Activated naive CD4-positive, alpha-beta T cell treated with anti-CD3 and anti-CD28 coated beads, Interleukin-2, amount 50 U/mL, for 24 hours (primary cell): Measurements from ENCODE around the gene ADCYAP1R1.

Experiments
- H3K27ac Mint-ChIP-seq: one replicate; pipeline ENCODE4 v1.8.0; 2021; ENCODE audit warnings: mild to moderate bottlenecking, mixed read lengths
- H3K27me3 Mint-ChIP-seq: one replicate; pipeline ENCODE4 v1.8.0; 2021; ENCODE audit warnings: mixed read lengths
- H3K36me3 Mint-ChIP-seq: one replicate; pipeline ENCODE4 v1.8.0; 2021; ENCODE audit warnings: mixed read lengths
- H3K4me1 Mint-ChIP-seq: one replicate; pipeline ENCODE4 v1.8.0; 2021; ENCODE audit warnings: mixed read lengths
- H3K4me3 Mint-ChIP-seq: one replicate; pipeline ENCODE4 v1.8.0; 2021; ENCODE audit warnings: mild to moderate bottlenecking, mixed read lengths
- H3K9me3 Mint-ChIP-seq: one replicate; pipeline ENCODE4 v1.8.0; 2021; ENCODE audit warnings: mixed read lengths

Gene ADCYAP1R1

DNA sequence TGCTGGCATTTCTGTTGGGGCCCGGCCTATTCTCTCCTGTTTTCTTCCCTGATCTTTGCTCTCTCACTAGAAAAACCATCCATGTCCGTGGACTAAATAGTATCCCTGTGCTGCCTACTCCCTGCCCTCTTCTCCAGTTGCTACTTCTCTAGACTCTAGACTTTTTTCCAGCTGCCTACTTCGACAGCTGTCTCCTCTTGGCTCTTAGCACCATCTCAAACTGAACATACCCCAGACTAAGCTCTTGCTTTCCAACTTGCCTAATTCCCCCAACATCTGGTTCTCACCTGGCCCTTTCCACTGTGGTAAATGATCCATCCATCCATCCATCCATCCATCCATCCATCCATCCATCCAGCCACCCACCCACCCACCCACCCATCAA lies 19.5 kb downstream of the ADCYAP1R1 start:
- no peaks in the 10 kb centered on the region for H3K9me3 Mint-ChIP-seq
- no peaks in the 10 kb centered on the region for H3K36me3 Mint-ChIP-seq
- H3K27ac Mint-ChIP-seq, result no peak overlapping the region
- no peaks in the 10 kb centered on the region for H3K4me1 Mint-ChIP-seq
- peaks cover 1% of the 10 kb centered on the region for H3K27me3 Mint-ChIP-seq
- no peak overlapping the region for H3K4me3 Mint-ChIP-seq

DNA sequence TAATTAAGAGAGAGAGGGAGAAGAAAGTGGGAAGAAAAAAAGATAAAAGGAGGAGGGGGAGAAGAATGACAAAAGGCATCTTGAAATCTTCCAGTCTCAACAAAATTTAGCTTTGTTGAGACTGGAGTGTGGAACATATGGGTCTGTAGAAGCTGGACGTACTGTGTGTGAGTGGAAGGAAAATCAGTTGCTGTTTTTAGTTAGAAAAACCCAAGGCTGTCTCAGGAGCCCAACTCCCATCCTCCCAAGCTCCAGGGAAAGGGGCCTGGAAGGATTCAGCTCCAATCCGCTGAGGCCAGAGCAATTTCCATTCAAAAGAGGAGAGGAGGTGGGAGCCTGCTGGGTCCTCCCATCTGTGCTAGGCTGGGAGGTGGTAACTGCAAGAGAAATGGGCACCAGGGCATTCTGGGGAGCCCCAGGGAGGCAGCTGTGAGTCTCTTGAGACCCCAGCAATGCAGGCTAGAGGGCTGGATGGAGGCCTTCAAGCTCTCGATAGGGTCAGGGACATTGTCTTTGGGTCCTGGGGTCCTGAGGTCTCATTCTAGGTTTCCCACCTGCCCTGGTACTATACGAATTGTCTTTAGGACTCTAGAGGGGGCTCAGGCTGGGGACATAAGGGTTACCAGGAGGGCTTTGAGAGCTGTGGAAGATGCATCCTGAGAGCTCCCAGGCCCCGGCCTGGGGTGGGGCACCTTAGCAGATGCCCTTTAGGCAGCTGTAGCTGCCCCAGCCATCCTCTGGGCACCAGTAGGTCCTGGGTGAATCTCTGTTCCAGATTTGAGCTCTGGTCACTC lies 21.4 kb downstream of the ADCYAP1R1 start:
- H3K4me3 Mint-ChIP-seq, result no peak overlapping the region
- H3K27ac Mint-ChIP-seq, result no peak overlapping the region
- no peaks in the 10 kb centered on the region for H3K9me3 Mint-ChIP-seq
- peaks cover 1% of the 10 kb centered on the region for H3K27me3 Mint-ChIP-seq
- no peaks in the 10 kb centered on the region for H3K36me3 Mint-ChIP-seq
- H3K4me1 Mint-ChIP-seq, result no peaks in the 10 kb centered on the region

DNA sequence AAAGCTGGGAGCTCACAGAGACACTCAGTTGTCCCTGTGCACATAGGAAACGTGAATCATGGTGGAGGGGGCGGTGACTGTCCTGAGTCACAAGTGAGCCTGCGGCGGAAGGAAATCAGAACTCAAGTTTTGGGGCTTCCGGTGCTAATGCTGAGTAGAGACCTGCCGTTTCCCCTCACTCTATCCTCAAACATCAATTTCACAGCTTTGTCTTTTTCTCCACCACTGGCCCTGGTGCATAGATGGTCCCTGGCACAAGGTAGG lies 21.9 kb downstream of the ADCYAP1R1 start:
- Mint-ChIP-seq H3K27ac (no peak overlapping the region), H3K9me3 (no peaks in the 10 kb centered on the region), H3K27me3 (peaks cover 1% of the 10 kb centered on the region), H3K36me3 (no peaks in the 10 kb centered on the region), H3K4me3 (no peak overlapping the region), H3K4me1 (no peaks in the 10 kb centered on the region)

DNA sequence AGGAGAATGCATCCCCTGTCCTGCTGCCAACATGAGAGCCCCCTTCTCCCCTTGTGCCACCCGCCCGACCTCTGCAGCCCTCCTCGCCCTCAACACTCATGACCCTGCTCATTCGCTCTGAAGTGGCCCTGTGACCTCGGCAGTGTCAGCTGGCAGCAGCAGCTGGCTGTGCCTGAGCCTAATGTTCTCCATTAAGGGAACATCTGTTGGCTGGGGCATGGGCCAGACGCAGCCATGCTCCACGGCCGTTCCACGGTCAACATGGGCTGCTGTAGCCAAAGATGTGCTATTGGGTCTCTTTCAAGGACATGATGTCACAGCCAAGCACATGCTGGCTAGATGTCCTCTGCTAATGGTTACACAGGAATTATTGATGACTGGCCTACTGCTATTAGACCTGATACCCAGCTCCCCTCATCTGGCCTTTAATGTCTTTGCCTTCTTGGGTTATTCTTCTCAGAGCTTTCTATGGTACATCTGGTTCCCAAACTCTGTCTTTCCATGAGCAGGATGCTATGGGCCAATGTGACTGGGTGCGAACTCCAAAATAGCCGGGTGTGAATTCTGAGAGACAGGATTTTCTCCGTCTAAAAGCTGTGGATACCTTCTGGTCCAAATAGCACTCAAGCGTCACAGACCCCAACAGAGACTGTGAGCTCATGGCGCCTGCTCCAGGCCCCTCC lies 22.4 kb downstream of the ADCYAP1R1 start:
- Mint-ChIP-seq H3K4me1 (no peaks in the 10 kb centered on the region), H3K36me3 (no peaks in the 10 kb centered on the region), H3K9me3 (no peaks in the 10 kb centered on the region), H3K27ac (no peak overlapping the region), H3K4me3 (no peak overlapping the region), H3K27me3 (peaks cover 1% of the 10 kb centered on the region)

DNA sequence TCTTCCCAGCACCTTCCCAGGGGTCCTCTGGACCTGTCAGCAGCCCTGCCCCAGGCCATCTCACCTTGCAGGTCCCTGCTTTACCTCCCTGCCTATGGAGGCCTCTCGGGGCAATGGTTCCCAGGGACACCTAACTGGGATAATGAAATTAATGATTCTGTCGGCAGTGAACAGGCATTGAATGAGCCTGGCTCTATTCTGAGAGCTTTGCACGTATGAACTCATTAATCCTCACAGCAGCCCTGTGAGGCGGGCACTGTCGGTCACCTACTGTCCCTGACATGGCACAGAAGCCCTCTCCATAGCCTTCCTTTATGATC lies 22.9 kb downstream of the ADCYAP1R1 start:
- H3K9me3 Mint-ChIP-seq, result no peaks in the 10 kb centered on the region
- H3K4me1 Mint-ChIP-seq, result no peaks in the 10 kb centered on the region
- H3K4me3 Mint-ChIP-seq, result no peak overlapping the region
- H3K27me3 Mint-ChIP-seq, result peaks cover 1% of the 10 kb centered on the region
- no peaks in the 10 kb centered on the region for H3K36me3 Mint-ChIP-seq
- no peak overlapping the region for H3K27ac Mint-ChIP-seq

DNA sequence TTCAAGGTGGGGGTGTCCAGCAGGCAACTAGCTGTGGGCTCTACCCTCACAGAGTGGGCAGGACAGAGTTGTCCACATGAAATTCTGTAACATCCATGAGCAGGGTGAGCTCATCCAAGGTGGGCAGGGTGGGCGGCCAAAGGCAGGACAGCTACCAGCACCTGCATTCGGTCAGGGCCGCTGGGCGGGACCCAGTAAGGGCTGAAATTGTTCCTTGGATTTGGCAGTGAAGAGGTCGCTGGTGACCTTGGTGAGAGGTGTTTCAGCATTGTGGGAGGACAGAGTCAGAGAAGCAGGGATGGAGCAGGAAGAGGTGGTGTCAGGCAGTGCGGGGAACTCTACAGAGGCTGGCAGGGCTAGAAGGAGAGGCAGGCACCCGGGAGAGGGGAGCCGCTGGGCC lies 23.9 kb downstream of the ADCYAP1R1 start:
- Mint-ChIP-seq H3K27me3 (peaks cover 3% of the 10 kb centered on the region), H3K4me1 (no peaks in the 10 kb centered on the region), H3K9me3 (no peaks in the 10 kb centered on the region), H3K4me3 (no peak overlapping the region), H3K27ac (no peak overlapping the region), H3K36me3 (no peaks in the 10 kb centered on the region)

DNA sequence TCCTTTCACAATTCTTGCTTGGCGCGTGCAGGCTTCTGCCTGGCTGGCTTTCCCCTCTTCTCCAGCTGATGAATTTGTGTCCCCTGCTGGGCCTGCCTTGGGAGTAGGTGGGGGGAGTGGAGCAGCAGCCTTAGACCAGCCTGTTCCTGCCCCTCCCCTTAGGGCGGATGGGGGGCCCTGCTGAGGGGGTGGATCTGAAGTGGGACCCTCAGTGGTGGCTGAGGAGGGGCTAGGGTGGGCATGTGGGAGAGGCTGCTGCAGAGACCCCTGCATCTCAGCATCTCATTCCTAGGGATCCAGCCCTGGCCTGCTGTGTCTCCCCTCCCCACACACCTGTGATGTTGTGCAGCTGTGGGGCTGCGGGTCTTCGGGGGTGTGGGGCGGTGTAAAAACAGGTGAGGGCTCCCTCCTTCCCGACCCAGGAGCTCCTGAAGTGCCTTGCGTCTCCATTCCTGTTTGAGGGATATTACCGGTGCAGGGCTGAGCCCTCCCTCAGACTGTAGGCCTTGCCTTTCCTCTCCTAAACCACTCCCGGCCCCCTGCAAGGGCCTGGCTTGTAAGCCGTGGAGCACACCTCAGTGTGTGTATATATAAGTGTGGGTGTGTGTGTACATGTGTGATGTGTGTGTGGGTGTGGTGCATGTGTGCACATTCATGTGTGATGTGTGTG lies 24.7 kb downstream of the ADCYAP1R1 start:
- Mint-ChIP-seq H3K36me3 (no peaks in the 10 kb centered on the region), H3K4me1 (no peaks in the 10 kb centered on the region), H3K4me3 (no peak overlapping the region), H3K9me3 (no peaks in the 10 kb centered on the region), H3K27ac (no peak overlapping the region), H3K27me3 (peaks cover 9% of the 10 kb centered on the region)

DNA sequence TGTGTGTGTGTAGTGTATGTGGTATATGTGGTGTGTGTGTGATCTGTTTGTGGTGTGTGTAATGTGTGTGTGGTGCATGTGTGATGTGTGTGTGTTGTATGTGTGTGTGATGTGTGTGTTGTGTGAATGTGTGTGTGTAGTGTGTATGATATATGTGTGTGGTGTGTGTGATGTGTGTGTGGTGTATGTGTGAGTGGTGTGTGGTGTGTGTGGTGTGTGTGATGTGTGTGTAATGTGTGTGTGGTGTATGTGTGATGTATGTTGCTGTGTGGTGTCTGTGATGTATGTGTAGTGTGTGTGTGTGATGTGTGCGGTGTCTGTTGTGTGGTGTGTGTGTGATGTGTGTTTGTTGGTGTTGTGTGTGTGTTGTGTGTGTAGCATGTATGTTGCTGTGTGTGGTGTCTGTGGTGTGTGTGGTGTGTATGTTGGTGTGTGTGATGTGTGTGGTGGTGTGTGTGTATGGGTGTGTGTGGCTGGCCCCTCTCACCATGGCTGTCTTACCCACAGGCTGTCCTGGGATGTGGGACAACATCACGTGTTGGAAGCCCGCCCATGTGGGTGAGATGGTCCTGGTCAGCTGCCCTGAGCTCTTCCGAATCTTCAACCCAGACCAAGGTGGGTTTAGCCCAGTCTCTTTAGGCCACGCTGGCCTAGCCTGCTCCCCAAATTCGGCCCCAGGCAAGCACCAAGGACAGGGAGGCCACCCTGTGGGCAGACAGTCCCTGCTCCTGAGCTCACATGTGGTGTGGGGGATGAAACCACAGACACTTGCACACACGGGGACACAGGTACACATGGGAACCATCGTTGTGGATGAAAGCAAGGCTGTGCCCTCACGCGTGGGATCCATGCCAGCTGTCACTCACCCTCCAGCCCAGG lies 25.6 kb downstream of the ADCYAP1R1 start:
- H3K4me3 Mint-ChIP-seq, result no peak overlapping the region
- H3K27ac Mint-ChIP-seq, result no peak overlapping the region
- no peaks in the 10 kb centered on the region for H3K9me3 Mint-ChIP-seq
- no peaks in the 10 kb centered on the region for H3K4me1 Mint-ChIP-seq
- H3K36me3 Mint-ChIP-seq, result no peaks in the 10 kb centered on the region
- H3K27me3 Mint-ChIP-seq, result peaks cover 8% of the 10 kb centered on the region

DNA sequence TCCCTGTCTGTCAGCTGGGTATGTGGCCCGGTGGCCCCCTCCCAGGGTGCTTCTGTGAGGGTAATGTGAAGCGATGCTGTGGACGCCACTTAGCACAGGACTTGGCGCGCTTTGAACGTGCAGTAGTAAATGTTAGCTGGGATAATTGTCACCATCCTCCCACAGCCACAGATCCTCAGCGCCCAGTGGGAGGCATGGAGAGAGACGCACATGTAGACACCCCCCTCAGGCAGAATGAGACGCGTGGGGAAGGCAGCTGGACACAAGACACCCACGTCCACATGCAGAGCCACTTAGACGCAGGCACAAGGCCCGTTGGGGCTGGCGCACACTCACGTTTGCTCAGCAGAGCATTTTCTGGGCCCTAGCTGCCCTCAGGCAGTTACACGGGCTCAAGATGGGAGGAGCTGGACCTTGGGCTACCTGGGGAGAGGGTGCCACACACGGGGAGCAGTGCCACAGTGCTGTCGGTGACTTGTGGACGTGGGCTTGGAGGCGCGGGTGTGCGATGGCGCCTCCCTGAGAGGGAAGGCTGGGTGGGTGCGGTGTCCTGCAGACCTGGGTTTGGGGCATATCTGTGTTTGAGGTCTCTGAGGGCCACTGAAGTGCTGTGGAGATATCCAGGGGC lies 26.4 kb downstream of the ADCYAP1R1 start:
- H3K4me3 Mint-ChIP-seq, result no peak overlapping the region
- peaks cover 8% of the 10 kb centered on the region for H3K27me3 Mint-ChIP-seq
- no peaks in the 10 kb centered on the region for H3K9me3 Mint-ChIP-seq
- no peak overlapping the region for H3K27ac Mint-ChIP-seq
- no peaks in the 10 kb centered on the region for H3K4me1 Mint-ChIP-seq
- H3K36me3 Mint-ChIP-seq, result no peaks in the 10 kb centered on the region

DNA sequence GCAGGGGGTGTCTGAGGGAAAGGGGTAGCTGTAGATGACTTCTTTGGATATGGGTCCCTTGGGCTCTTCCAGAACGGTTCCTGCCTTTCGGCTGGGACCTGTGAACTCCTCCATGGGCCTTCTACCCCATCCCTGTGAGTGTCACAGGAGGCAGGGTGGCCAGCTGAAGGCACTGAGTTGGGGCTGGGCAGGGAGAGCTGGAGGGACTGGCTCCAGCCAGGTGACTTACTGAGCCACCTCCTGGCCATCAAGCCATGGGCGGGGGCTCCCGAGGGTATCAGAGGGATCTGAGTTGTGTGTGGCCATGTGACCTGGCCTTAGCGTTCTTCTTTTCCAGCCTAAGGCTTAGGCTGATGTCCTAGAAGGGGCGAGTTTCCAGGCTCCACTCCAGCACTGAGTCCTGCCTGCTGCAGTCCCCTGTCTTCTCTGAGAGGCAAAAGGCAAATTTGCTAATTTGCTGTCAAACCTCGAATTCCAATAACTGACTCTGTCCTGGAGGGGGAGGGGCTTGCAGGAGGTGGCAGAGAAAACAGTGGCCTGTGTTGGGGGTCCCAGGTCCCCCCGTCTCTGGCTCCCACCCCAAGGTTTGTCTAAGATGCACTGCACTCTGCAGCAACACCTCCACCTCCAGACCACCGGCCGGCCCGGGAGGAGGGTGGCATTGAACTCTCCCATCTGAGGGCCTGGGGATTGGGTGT lies 27.2 kb downstream of the ADCYAP1R1 start:
- no peak overlapping the region for H3K4me3 Mint-ChIP-seq
- H3K9me3 Mint-ChIP-seq, result no peaks in the 10 kb centered on the region
- H3K27me3 Mint-ChIP-seq, result peaks cover 8% of the 10 kb centered on the region
- no peaks in the 10 kb centered on the region for H3K4me1 Mint-ChIP-seq
- H3K36me3 Mint-ChIP-seq, result no peaks in the 10 kb centered on the region
- no peak overlapping the region for H3K27ac Mint-ChIP-seq

DNA sequence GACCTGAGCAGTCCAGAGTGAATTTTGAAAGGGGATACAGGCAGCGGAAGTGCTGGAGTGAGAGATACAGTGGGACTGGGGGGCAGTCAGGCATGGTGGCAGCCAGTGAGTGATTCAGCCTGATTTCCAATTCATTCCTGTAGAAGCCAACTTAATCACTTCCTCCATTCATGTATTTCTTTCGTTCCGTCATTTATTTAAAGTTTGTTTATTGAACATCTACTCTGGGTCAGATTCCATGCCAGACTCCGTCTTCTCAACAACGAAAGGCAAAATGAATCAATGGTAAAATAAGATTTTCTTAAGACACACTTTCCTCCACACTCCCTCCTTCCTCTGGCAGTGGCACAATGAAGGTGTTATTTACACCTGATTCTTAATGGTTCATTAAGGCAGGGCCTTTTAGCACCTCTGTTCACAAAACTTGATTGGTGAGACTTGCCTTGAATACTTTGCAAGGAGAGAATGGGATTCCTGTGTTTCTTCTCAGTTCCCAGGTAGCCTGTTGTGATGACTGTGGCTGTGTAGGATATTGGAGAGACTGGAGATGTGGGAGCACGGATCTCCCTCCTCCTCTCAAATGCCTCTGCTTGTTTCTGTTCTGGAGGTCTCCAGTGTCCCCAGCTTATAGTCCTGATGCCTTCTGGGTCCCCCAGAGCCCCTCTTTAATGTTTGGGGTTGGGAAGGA lies 27.9 kb downstream of the ADCYAP1R1 start:
- Mint-ChIP-seq H3K4me3 (no peak overlapping the region), H3K36me3 (no peaks in the 10 kb centered on the region), H3K27me3 (peaks cover 8% of the 10 kb centered on the region)

DNA sequence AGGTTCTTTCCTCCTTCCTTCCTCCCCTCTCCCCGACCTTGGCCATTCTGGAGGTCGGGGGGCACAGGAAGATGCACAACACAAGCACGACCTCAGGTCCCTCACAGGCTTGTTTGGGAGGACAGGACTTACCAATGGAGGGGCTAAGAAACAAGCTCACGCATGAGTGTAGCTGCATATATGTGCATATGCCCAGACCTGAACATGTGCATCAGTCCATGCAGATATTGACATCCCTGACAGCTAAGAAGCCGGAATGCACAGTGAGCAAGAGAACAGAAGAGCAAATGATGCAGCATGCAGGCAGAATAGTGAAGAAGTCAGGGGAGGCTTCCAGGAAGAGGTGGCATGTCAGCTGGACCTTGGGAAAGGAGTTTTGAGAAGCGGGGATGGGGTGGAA lies 28.7 kb downstream of the ADCYAP1R1 start:
- no peaks in the 10 kb centered on the region for H3K4me1 Mint-ChIP-seq
- H3K27me3 Mint-ChIP-seq, result peaks cover 11% of the 10 kb centered on the region
- no peak overlapping the region for H3K4me3 Mint-ChIP-seq
- no peaks in the 10 kb centered on the region for H3K36me3 Mint-ChIP-seq
- H3K27ac Mint-ChIP-seq, result no peak overlapping the region
- H3K9me3 Mint-ChIP-seq, result no peaks in the 10 kb centered on the region

More for the DNA sequence above, 27.9 kb downstream of the ADCYAP1R1 start:
- Mint-ChIP-seq H3K9me3 (no peaks in the 10 kb centered on the region), H3K4me1 (no peaks in the 10 kb centered on the region), H3K27ac (no peak overlapping the region)

DNA sequence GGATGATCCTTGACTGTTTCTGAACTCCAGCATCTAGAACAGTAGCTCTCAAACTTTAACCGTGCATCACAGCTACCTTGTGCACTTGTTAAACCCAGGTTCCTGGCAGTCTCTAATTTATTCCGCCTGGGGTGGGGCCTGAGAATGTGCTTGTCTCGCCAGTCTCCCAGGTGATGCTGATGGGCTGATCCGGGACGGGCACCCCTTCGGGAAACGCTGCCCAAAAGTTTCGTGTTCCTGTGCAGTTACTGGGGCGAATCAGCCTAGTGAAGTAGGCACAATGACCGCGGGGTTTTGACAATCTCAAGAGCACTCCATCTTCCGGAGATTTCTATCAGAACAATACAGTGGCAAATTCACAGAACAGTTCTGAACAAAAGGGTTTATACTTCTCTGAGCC lies 29.9 kb downstream of the ADCYAP1R1 start:
- Mint-ChIP-seq H3K4me1 (no peaks in the 10 kb centered on the region), H3K27me3 (peaks cover 11% of the 10 kb centered on the region), H3K27ac (no peak overlapping the region), H3K4me3 (no peak overlapping the region), H3K36me3 (no peaks in the 10 kb centered on the region), H3K9me3 (no peaks in the 10 kb centered on the region)

DNA sequence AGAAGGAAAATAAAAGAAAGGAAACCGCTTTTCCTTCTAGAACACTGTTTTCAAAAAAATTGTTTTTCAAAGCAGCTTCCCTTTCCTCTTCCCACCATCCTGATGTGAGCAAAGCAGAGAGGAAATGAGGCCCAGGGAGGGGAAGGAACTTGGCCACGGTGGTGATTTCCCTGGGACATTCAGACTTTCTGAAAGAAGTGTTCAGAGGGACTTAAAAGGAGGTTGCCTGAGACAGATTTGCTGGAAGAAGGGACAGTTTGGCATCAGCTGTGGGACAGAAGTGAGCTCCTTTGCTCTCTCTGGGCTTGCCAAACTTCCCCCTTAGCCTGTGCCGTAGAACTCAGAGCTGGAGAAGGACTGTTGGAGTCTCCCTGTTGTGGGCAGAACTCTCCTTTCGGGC lies 30.3 kb downstream of the ADCYAP1R1 start:
- no peaks in the 10 kb centered on the region for H3K4me1 Mint-ChIP-seq
- H3K9me3 Mint-ChIP-seq, result no peaks in the 10 kb centered on the region
- no peaks in the 10 kb centered on the region for H3K36me3 Mint-ChIP-seq
- H3K27ac Mint-ChIP-seq, result no peak overlapping the region
- H3K4me3 Mint-ChIP-seq, result no peak overlapping the region
- H3K27me3 Mint-ChIP-seq, result peaks cover 11% of the 10 kb centered on the region
